HPDE6-E6E7 (cell line): Measurements from ENCODE around the gene NCAM1.

Experiments
- DNase-seq: peaks from one replicate; pipeline ENCODE4 v3.0.0; 2011; ENCODE audit warnings: missing footprints; ENCODE audit errors: extremely low spot score

Gene NCAM1

DNA sequence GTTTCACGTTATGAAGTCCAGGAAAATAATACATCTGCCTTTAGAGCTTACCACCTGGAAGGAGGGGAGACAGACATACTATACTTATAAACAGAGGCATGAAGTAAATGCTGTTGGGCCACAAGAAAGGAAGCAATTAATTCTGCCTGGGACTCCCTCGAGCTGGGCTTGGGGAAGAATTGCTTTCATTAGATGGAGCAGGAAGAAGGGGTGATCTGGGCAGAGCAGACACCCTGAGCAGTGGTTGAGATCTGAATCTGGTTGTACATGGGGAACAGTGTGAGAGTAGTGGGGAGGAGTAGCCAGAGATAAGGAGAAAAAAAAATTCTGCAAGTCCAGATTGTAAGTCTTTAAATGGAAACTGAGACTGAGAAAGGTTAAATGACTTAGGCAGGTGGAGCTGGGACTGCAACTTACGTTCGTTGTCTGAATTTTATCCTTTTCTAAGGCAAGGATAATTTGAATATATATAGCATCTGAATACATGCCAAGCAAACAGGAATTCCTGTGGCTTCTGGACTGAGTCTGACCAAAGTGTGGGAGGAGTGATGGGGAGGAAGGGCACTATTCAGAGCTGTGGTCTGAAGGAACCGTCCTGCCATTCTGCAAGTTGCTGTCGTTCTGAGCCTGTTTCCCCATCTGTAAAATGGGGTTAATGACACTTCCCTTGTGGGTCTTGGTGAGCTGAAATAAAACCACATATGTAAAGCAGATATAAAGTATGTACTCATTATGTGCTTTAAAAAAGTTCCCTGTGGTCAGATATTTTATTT lies 7.9 kb downstream of the NCAM1 start:
- no peak for DNase-seq

DNA sequence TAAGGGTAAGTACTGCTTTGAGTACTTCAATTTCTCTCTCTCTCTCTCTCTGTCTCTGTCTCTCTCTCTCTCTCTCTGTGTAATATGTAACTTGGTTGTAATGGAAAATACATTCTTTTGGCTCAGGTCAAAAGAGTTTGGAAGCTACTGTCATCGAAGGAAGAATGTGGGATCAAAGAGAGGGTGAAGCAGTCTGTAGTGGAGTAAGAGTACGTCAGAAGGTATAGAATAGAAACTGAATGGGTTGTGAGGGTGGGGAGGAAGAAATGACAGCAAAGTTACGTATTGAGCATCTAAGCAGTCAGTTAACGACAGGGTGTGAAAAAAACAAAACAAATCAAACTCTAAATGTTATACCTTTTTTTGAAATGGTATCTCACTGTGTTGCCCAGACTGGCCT lies 10.0 kb downstream of the NCAM1 start:
- DNase-seq = no peak

DNA sequence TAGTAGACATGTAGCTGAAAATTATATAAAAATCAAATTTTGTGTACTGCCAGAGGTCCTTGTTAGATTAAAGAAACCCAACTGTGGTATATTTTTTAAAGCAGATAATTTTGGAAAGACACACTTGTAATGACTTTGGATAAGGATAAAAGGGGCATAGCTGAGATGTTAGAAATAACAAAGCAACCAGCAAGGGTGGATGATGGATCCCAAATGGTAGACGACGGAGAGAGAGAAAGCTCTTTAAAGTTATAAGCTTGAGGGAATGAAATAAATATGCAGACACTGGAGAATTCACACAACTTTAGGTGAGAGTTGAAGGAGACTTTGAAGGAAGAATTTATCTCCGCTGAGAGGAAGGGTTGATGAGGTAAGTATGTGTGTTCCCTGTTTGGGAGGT lies 10.6 kb downstream of the NCAM1 start:
- DNase-seq = no peak

DNA sequence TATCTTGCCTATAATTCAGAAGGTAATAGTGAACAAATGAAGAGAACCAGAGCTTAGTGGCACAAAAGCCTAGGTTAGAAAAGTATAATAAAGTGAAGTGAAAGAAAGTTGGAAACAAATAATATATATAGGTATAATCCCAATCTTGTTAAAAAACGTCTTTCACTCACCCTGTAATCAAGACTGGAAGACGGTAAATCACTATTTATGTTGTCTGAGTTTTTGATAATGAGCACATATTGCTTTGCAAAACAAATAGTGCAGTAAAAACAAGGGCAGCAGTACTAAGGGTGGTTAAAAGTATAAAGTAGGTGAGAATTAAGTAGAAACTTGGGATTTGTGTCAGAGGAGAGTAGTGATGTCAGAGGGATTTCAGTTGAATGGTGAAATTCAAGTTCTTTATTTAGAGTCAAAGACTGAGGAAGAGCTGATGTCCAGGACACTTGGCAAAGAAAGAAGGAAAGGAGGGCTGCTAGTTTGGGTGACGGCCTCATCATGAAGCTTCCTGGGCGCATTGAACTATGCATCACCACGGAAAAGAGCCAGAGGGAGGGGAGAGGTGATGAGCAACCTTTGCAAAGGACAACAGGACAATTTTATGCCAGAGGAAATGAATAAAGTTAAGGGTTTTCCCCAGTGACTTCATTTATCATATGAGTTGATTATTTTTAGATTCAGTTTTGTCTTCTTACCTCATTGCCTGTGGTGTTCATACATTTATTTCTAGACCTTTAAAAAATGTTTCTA lies 11.4 kb downstream of the NCAM1 start:
- no peak for DNase-seq

- DNase-seq = no peak
Measured at GRCh38 chr11:112975051-112975450, 13.8 kb downstream of the NCAM1 start.

- no peak for DNase-seq
Measured at GRCh38 chr11:112975493-112975892, 14.3 kb downstream of the NCAM1 start.

DNA sequence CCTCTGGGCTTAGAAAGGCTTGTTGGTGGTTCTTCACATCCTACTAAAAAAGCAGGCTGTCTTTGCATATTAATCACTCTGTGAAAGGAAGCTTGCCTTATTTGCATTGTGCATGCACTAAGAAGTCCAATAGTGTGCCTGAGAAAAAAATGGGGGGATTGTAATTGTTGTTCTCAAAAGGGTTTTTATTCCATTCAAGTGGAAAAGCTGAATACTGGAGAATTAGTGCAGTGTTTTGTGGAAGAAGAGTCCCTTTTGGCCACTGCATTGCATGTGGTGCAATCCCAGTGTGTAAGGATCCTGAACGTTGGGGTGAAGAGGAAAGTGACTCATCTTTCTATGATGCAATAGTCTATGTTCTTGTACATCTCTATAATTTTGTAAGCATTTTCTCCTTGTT lies 16.5 kb downstream of the NCAM1 start:
- DNase-seq = no peak

- DNase-seq = no peak
Measured at GRCh38 chr11:112983887-112984286, 22.7 kb downstream of the NCAM1 start.

GRCh38 chr11:112989198-112989597 lies 28.0 kb downstream of the NCAM1 start:
- no peak for DNase-seq

GRCh38 chr11:112993808-112994207 lies 32.6 kb downstream of the NCAM1 start:
- no peak for DNase-seq

DNA sequence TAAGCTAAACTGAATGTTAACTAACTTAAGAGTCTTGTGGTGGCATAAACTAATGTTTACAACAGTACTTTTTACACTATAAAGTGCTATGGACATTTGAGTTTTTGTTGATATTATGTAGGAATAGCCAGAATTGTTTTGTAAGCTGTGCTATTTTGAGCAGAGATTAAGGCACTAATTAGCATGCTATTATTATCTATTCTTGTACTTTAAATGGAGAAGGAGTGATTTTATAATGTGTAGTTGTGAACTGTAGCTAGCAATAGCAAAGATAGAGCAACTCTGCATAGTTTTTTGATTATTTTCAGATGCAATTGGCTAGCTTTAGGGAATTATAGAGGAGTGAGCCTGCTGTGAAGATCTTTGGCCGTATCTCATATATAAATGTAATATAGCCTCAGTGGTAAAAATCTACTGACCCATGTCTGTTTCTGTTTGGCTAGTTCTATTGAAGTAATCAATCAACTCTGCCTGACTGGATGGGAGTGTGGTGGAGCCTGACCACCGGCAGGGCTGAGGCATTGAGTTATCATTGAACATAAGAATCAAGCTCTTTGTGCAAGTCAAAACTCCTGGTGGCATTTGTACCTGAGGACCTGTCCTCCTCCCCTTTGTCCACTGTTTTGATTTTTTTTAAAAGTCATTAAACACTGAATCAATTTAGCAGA lies 34.3 kb downstream of the NCAM1 start:
- DNase-seq = no peak

GRCh38 chr11:112996994-112997393 lies 35.8 kb downstream of the NCAM1 start:
- DNase-seq = no peak

GRCh38 chr11:112997857-112998466 lies 36.7 kb downstream of the NCAM1 start:
- no peak for DNase-seq

- DNase-seq = no peak
Measured at GRCh38 chr11:112999520-112999919, 38.3 kb downstream of the NCAM1 start.

DNA sequence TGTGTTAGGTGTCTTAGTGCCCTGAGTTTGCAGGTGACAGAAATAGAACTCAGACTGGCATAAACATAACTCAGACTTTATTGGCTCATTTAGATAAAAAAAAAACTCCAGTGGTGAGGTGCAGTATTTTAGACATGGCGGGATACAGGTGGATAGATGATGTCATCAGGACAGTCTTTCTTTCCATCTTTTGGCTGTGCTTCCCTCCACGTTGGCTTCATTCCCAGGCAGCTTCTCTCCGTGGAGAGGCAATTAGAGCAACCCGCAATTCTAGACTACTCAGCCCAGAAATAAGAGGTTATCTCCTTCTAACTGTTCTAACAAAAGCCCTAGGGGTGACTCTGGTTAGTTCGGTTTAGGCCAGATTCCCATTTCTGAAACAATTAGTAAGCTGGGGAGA lies 40.5 kb downstream of the NCAM1 start:
- no peak for DNase-seq

DNA sequence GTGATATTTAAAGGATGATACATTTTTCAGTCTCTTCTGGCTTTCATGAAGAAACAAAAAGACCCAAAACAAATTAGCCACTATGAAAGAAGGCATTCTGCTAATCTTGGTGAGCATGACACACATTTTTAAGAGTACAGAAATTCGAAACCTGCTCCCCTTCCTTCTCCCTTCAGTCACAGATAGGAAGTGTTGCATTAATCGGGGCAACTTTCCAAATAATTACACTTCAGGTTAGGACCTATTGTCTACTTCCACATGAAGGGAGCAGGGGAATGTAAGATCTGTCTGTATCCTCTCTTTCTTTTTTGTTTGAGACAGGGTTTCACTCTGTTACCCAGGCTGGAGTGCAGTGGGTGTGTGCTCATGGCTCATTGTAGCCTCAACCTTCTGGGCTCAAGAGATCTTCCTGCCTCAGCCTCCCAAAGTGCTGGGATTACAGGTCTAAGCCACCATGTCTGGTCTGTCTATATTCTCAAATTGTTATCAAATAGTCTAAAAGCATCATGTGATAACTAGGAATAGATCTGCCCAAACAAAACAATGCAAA lies 45.8 kb downstream of the NCAM1 start:
- DNase-seq = no peak

DNA sequence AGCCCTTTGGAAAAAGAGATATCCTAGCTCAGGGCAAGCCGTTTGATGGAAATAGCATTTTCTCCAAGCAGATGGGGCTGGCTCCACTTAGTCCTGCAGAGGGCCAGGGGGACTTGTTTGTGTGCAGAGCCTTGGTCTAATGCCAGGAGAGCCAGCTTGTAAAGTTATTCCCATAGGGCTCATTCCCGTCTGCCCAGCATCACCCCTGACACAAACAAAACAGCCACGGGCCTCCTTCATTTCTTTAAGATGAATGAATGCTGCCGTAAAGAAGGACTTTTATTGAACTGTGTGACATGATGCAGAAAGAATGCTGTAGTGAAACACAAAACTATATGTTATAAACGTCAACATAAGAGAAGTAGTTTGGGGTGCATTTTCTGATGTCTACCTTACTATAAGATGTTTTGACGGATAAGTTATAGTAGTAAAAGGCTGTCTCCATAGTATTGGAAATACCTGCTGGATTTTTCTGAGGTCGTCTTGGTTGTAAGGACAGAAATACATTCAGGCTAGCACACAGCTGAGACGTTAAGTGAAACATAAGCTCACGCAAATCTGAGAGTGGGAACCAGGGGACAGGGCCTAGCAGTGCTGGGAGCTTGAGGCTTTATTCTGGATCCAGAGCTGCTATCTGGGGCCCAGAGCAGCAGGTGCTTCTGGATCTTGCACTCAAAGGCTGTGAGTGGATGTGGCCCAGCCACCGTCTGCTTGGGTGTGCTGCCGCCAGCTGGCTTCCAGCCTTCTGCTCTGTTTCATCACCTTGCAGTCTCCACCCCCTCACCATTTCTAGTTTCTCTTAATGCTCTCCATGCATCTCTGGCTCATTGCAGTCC lies 53.3 kb downstream of the NCAM1 start:
- DNase-seq = no peak

DNA sequence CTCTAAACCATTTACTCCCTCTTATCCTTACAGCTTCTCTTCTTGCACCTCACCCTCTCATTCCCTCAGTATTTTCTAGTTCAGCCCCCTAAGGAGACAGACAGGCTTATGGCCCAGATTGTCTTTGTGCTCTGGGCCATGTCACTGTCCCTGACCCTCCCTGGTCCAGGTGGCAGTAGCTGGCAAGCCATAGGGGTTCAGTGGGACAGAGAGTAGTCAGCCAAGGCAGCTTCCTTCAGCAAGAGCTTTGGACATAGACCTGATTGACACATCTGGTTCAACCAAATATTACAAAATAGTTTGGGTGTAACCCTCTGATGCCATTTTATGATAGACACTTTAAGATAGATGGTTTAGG lies 53.9 kb downstream of the NCAM1 start:
- DNase-seq = no peak

DNA sequence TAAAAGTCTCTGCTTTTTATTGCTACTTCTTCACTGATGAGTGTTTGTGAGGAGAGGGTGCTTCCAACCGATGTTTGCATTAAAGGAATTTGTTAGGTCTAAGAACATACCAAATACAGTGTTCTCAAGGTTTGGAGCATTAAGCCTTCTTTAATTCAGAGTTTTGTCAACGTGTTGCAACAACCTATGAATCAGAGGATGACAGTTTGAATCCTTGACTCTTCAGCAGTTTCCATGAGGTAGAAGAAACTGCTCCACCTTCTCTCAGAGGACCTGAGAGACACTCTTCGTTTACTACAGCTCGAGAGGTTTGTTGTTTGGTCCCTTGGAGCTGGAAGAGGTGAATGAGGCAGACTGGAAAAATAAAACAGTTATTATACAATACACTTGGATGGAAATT lies 55.7 kb downstream of the NCAM1 start:
- no peak for DNase-seq

GRCh38 chr11:113018913-113019312 lies 57.7 kb downstream of the NCAM1 start:
- no peak for DNase-seq

- no peak for DNase-seq
Measured at GRCh38 chr11:113019711-113020110, 58.5 kb downstream of the NCAM1 start.
